Measurements from ENCODE around the gene KCNAB1.

Gene KCNAB1

GRCh38 chr3:156579427-156579851 is 459.1 kb downstream of the KCNAB1 start:
- no peak for TF ChIP-seq SIN3A (IDR thresholded peaks at IDR 0.05; ENCODE audit: borderline replicate concordance, insufficient read depth, low read length)
- no peak for TF ChIP-seq POLR2AphosphoS5 (IDR thresholded peaks at IDR 0.05; ENCODE audit: low read depth, low read length)
- no peak for TF ChIP-seq FOXP2 (optimal IDR thresholded peaks at IDR 0.05; ENCODE audit: borderline replicate concordance, extremely low read depth, extremely low read length, insufficient read depth)
- TF ChIP-seq, protein P1, sequence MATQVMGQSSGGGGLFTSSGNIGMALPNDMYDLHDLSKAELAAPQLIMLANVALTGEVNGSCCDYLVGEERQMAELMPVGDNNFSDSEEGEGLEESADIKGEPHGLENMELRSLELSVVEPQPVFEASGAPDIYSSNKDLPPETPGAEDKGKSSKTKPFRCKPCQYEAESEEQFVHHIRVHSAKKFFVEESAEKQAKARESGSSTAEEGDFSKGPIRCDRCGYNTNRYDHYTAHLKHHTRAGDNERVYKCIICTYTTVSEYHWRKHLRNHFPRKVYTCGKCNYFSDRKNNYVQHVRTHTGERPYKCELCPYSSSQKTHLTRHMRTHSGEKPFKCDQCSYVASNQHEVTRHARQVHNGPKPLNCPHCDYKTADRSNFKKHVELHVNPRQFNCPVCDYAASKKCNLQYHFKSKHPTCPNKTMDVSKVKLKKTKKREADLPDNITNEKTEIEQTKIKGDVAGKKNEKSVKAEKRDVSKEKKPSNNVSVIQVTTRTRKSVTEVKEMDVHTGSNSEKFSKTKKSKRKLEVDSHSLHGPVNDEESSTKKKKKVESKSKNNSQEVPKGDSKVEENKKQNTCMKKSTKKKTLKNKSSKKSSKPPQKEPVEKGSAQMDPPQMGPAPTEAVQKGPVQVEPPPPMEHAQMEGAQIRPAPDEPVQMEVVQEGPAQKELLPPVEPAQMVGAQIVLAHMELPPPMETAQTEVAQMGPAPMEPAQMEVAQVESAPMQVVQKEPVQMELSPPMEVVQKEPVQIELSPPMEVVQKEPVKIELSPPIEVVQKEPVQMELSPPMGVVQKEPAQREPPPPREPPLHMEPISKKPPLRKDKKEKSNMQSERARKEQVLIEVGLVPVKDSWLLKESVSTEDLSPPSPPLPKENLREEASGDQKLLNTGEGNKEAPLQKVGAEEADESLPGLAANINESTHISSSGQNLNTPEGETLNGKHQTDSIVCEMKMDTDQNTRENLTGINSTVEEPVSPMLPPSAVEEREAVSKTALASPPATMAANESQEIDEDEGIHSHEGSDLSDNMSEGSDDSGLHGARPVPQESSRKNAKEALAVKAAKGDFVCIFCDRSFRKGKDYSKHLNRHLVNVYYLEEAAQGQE (IDR thresholded peaks at IDR 0.05; ENCODE audit: insufficient read depth in 1 of 2, low read depth in 2 of 2, low read length in 2 of 2): no peak
- TF ChIP-seq TAF1 (IDR thresholded peaks at IDR 0.05; ENCODE audit: borderline replicate concordance, insufficient read depth, low read length): no peak

GRCh38 chr3:156581033-156581432 is 460.7 kb downstream of the KCNAB1 start:
- TF ChIP-seq POLR2AphosphoS5 (IDR thresholded peaks at IDR 0.05; ENCODE audit: low read depth, low read length): no peak

DNA sequence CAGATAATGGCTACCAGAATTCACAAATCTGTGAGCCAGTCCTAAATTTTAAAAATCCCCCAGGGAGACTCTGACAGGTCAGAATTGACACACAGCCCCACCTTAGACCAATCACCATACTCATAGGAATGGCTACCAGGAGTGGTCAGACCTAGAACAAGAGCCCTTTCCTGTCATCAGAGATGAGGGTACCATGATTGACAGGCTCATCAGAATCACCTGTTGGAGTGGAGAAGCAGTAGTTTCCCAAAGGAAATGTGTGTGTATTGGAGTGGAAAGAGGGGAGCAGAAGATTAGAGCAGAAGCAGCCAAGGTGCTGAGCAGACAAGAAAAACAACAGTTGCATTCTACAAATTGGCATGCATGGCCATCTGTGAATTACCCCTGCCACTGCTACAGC is 461.6 kb downstream of the KCNAB1 start:
- no peak for TF ChIP-seq POLR2AphosphoS5 (IDR thresholded peaks at IDR 0.05; ENCODE audit: low read depth, low read length)
- no peak for TF ChIP-seq TAF1 (IDR thresholded peaks at IDR 0.05; ENCODE audit: borderline replicate concordance, insufficient read depth, low read length)
- TF ChIP-seq, protein P1 (IDR thresholded peaks at IDR 0.05; ENCODE audit: insufficient read depth in 1 of 2, low read depth in 2 of 2, low read length in 2 of 2): no peak
- no peak for TF ChIP-seq SIN3A (IDR thresholded peaks at IDR 0.05; ENCODE audit: borderline replicate concordance, insufficient read depth, low read length)
- no peak for TF ChIP-seq FOXP2 (optimal IDR thresholded peaks at IDR 0.05; ENCODE audit: borderline replicate concordance, extremely low read depth, extremely low read length, insufficient read depth)

GRCh38 chr3:156582532-156583183 is 462.3 kb downstream of the KCNAB1 start:
- TF ChIP-seq, protein P1 (IDR thresholded peaks at IDR 0.05; ENCODE audit: insufficient read depth in 1 of 2, low read depth in 2 of 2, low read length in 2 of 2): no peak
- TF ChIP-seq POLR2AphosphoS5 (IDR thresholded peaks at IDR 0.05; ENCODE audit: low read depth, low read length): no peak
- no peak for TF ChIP-seq FOXP2 (optimal IDR thresholded peaks at IDR 0.05; ENCODE audit: borderline replicate concordance, extremely low read depth, extremely low read length, insufficient read depth)
- TF ChIP-seq TAF1 (IDR thresholded peaks at IDR 0.05; ENCODE audit: borderline replicate concordance, insufficient read depth, low read length): no peak
- TF ChIP-seq SIN3A (IDR thresholded peaks at IDR 0.05; ENCODE audit: borderline replicate concordance, insufficient read depth, low read length): no peak

- TF ChIP-seq FOXP2 (optimal IDR thresholded peaks at IDR 0.05; ENCODE audit: borderline replicate concordance, extremely low read depth, extremely low read length, insufficient read depth): no peak
- TF ChIP-seq, protein P1 (IDR thresholded peaks at IDR 0.05; ENCODE audit: insufficient read depth in 1 of 2, low read depth in 2 of 2, low read length in 2 of 2): no peak
- no peak for TF ChIP-seq TAF1 (IDR thresholded peaks at IDR 0.05; ENCODE audit: borderline replicate concordance, insufficient read depth, low read length)
- no peak for TF ChIP-seq SIN3A (IDR thresholded peaks at IDR 0.05; ENCODE audit: borderline replicate concordance, insufficient read depth, low read length)
- no peak for TF ChIP-seq POLR2AphosphoS5 (IDR thresholded peaks at IDR 0.05; ENCODE audit: low read depth, low read length)
These were observed 463.1 kb downstream of the KCNAB1 start for GRCh38 chr3:156583469-156583868.

All from PFSK-1 (cell line).